Stimulated activated CD4-positive, alpha-beta T cell treated with anti-CD3 and anti-CD28 coated beads, Interleukin-15, amount 100 ng/mL, for 48 hours (primary cell): Measurements from ENCODE around the gene MARCHF3.
"Not testable (repeated sequence)": the region's sequence is repeated elsewhere in the genome, so short reads cannot be mapped to it uniquely, and the experiment has no call there.

Experiments
- DNase-seq, 2 donors: peaks; one replicate each; pipeline ENCODE4 v3.0.0-alpha.2; 2020; ENCODE audit warnings: low read depth in 2 of 2

MARCHF3 gene

DNA sequence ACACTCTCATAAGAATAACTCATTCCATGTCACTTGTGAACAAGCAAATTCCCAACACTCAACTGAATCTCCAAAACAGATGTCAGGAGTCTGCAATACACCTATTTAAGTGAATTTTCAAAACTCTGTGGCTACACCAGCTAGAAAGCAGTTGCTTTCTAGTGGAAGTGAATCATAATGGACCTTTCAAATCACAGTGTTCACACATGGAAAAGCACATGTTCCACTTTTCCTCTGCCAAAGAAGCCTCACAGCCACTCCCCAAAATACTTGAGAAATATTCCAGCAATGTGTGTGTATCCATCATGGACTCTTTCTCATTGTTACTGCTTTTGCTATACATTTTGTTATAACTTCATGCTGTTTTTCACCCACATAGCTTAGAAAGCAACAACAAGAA, 17.4 kb downstream of the MARCHF3 start:
- no peak for DNase-seq

DNA sequence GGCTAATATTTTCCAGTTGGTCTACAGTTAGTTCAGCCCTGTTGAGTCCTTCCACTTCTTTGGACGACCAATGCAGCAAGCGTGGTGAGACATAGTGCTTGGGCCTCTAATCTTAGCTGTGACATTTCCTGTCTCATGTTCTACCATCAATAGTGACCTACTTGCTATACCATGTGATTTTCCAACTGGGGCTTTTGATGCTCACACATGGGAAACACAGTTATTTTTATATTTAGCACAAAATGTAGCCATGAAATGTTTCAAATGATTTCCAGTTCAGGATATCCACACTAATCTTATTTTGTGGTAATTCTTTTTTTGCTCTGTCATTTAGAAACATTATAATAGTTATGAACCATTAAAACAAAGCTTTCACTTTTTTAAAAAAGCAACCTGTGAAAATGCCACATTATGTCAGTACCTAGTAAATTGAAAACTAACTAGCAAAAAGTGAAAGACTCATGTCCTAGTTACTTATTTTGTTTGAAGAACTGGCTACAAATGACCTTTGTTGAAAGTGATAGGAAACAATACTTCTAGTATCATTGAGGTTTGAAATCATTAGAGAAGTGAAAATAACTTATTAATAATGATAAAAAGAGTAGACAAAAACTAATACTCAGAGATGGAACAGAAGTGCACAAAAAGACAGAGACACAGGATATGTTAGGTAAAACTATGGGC, 18.3 kb downstream of the MARCHF3 start:
- DNase-seq = no peak

DNA sequence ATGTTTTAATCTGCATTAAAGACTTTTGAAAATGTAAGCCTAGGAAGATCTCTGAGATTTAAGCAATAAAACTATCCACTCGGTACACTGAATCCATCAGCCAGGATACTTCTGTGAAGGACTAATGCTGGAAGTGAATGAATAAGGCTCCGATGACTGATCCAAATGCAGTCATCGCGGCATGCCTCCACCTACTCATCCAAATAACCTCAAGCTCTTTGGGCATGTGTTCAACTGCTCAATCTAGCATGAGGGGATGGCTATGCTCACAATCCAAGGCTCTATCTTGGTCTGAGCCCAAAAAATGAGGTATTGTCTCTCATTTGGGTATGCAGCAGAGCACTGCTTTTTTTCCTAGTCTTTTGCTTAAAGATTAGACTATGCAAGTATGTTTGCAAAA, 19.2 kb downstream of the MARCHF3 start:
- no peak for DNase-seq

DNA sequence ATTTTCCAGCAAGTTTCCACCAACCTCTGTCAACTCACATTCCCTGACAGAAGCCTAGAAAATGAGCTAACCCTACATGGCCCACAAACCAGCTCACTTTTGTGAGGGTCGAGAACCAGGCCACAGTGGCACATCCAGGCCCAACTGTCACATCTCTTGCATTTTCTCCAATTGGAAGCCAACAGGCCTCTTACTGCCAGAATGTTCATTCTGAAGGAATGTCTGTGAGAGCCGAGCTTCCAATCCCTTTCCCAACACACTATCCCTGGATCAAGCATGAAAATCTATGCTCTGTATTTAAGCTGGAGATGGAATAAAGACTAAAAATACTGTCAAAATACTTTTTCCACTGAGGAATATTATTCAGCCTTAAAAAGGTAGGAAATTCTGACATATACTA, 20.0 kb downstream of the MARCHF3 start:
- DNase-seq = no peak

DNA sequence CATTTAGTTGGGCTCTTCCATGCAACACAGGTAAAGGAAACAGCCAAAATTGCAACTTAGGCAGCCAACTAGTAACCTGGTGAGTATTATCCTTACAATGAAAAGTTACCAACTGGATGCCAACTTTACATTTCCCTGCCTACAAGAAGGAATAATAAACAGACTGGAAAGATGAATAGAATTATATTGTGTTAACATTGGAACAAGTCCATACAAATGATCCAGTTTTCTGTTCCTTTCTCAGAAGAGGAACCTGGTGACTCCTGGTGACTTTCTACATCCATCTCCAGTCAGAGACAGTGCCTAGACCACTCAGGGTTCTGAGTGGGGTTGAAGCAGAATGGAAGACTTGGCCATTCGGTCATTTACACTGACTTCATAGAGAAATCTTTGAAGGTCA, 20.6 kb downstream of the MARCHF3 start:
- no peak for DNase-seq

DNA sequence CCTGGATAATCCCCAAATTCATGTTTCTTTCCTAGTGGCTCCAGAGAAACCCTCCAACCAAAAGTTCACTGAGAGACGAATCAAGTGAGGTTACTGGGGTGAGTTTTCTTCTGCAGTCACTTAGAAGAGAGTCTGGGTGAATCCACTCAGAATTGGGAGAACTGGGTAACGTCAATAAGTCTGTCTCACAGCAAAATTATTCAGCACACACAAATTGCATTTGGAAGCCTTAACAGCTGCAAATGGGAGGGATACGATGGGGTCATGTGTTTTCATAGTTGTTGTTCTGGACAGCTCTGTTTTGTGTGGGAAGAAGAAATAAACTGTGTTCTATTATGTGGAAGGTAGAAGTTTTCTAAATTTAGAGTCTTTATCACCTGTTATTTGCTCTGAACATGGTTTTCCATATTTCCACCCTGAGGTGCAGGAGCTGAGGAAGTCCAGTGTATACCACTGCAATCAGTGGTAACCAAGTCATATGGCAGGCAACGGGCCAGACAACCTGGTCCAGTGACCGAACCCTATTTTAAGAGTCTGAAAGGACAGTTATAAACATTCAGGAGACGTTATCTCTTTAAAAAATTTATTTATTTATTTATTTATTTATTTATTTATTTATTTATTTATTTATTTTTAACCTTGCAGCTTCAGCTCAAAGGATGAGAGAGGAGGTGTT, 21.9 kb downstream of the MARCHF3 start:
- DNase-seq = no peak

DNA sequence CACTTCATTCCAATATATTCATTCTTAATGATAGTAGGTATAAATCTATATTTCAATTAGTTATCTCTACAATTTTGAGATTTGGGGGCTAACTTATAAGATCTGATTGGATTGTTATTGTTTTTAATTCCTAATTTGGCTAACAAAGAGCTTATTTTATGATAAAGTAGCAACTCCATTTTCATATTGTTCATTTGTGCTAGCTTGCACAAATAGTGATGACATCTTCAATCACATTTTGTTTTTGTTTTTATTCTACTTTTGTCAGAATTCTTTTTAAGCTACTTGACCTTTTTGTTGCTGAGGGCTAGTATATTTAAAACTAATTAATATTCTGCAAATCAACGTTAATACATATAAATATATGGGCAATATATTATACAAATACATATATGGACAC, 22.8 kb downstream of the MARCHF3 start:
- no peak for DNase-seq

DNA sequence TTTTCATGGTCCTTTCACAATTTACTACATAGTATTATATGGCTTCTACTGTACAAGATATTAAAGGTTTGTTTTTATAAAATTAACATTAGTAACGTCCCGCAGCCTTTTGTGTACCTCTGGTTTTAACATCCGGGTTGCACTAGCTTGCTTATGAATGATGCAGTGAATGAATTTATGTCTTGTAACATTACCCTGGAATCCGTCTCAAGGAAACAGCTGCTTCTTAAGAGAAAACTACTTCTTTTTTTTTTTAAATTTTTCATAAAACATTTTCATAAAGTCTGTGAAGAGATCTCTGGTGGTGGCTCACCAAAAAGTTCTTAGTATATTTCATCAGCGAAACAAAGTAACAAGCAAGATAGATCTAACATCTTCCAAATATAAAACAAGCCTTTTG, 23.6 kb downstream of the MARCHF3 start:
- no peak for DNase-seq

DNA sequence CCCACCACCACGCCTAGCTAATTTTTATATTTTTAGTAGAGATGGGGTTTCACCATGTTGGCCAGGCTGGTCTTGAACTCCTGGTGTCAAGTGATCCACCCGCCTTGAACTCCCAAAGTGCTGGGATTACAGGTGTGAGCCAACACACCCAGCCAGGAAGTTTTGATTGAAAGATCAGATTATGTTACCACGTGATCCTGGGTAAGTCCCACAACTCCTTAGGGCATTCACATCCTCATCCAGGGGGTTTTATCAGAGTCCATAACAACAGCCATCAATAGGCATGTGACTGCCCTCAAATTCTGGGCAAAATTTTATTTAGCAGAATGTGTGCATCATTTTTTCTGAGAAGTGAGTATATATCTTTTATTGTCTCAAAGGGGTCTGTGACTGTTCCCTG, 25.1 kb downstream of the MARCHF3 start:
- not testable (repeated sequence) for DNase-seq

DNA sequence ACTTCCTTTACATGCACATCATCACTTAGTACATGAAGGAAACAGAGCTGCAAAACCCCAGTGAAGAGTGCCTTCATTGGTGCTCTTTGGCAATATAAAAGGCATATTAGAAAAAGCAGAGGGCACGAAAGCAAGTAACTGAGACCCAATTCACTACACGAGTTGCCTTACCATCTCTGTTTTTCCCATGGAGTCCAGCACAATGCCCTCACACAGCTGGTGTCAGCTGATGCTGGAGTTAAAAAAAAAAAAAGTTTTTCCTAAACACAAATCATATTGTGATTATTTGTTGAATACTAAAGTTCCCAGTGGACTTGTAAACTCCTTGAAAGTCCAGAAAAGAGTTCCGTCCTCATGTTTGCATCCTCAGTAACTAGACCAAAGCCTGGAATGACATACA, 25.6 kb downstream of the MARCHF3 start:
- no peak for DNase-seq

DNA sequence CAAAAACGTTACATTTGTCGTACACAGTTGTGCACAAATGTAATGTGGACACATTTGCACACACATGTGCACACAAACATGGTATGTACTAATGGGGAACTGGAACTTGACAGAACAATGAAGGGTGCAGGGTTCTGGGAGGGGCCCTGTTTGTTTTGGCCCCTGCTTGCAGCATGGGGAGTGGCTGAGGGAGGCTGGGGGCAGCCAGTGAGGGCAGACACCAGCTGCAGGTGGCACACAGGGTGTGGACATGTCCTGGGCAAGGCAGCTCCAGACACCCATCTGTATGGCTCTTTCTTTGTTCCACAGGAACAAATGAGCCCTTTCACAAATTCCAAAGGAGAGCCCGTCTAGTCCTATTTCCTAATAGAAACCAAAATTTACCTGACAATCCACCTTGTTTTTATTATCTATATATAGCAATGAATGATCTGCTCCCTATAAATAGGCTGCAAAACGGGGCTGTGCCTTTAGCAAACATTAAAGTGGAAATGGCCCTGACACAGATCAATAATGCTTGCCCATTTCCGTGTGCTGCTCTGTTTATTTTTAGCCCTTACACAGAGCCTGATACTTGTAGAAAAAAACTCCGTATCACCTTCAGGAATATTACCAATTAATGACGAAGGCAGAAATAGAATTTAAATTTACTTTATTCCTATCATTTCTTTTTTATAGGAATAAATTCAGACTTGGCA, 26.4 kb downstream of the MARCHF3 start:
- DNase-seq = no peak

DNA sequence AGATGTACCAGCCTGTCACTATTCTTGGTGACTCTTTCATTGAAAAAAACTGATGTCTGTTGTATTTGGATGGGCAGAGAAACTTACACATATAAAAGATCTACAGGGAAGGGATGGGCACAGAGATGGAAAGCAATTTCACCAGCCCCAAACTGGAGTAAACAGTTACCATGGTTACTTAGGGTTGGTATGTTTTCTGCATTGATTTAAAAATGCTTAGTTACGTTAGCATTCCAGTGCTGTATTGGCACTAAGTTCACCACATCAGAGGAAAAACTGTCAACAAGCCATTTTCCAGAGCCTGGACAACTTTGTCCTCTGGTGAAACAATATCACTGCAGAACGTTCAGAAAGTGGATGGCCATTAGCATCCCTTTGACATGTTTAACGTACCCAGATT, 28.0 kb downstream of the MARCHF3 start:
- no peak for DNase-seq

DNA sequence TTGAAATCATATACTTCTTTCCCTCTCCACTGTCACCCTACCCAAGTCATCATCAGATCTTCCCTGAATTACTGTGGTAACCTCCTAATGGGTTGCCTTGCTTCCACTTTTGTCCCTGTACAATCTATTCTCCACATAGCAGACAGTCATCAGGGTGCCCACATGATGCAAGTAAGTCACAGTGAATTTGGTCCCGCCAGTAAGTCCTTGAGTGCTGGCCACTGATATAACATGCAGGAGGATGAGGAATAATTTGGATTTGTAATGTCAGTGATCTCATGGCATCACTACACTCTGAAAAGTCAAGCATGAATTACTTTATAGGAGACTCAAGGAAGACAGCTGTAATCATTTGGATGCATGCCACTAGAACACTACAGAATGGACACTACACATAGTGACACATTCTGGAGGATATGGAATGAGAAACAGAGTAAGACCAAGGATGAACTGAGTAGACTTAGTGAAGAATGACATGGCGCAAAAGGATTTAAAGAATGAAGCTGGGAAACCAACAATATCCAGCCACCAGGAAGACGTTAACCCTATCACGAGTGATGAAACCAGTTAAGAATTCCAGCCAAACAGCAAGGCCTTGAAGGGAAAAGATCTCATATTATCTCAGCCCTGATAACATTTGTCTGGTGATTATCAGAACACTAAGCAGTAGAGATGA, 28.6 kb downstream of the MARCHF3 start:
- DNase-seq = no peak

DNA sequence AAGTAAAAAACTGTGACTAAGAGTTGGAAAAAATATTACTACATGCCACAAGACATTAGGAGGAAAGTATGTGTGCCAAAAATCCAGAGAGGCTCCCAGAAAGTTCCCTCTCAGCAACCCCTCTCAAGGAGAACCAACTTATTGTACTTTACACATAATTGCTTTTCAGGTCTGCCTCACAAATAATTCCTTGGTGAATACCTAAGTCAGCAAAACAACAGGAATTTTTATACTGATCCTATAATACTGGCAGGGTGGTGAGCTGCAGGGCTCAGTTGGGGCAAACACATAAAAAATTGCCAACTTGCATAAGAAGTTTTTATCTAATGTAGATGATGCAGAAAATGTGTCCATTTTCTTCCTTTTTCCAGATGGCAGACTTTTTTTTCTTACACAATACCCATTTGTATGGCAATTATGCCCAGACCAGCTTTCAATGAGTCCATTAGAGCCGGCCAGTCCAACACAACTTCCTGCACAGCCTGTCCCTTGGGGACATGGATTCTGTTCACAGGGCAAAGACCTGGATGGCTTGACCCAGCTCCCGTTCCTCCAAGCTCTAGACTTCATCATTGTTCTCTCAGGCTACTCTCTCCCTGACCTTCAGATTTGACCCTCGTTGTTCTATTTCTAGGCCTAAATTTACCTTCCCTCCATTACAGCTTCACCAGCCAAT, 31.3 kb downstream of the MARCHF3 start:
- no peak for DNase-seq

DNA sequence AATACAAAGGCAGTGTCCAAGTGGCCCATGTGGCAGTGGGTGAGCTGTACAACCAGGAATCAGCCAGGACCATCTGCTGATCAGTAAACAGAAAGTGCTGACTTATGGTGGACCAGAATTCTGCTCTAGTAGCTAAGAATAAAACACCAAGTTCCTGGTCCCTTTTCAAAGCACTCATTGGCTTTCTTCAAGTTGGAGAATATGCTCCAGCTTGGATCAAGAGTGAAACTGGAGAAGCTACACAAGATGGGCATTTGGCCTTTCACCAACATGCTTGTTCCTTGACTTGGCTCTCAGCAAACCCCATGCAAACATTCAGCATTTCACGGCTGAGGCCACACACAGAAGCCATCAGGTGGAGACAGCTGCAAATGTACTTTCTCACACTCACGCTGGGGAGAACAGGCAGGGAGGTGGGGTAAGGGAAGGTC, 32.1 kb downstream of the MARCHF3 start:
- no peak for DNase-seq

DNA sequence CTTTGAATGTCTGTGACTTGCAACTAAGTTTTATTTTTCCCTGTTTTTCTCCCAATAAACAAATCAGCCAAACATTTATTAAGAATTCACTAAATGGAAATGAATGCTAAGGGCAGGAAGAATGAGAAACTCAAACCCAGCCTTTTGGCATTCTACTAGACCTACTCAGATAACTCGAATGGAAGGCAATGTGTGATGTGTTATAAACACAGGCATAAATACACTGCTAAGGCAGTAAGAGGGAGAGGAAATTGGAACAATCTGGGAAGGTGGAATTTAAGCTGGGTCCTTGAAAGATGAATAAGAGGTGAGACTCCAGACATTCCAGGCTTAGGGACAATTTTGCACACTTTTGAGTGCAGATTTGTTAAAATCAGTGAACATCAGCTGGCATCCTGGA, 34.7 kb downstream of the MARCHF3 start:
- no peak for DNase-seq

DNA sequence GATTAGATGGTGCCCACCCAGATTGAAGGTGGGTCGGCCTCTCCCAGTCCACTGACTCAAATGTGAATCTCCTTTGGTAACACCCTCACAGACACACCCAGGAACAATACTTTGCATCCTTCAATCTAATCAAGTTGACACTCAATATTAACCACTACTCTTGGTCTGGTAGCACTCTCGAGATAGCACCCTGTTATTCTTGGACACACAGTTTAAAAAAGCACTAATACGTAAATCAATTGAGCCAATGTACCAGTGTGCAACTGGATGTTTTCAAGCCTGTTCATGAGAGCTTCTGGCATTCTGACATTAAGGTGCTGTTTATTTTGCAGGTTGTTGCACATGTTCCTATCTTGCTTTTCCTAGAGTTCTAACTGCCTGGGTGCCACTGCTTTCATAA, 35.3 kb downstream of the MARCHF3 start:
- DNase-seq = no peak

DNA sequence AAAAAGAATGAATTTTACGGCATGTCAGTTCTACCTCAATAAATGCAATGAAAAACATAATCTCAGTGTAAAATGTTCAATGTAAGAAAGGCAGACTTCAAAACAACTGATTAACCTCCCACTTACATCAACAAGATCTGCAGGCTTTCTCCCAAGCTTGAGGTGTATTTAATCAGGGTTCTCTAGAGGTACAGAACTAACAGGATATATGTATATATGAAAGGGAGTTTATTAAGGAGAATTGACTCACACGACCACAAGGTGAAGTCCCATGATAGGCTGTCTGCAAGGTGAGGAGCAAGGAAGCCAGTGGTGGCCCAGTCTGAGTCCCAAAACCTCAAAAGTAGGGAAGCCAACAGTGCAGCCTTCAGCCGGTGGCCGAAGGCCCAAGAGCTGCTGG, 35.9 kb downstream of the MARCHF3 start:
- DNase-seq = no peak

DNA sequence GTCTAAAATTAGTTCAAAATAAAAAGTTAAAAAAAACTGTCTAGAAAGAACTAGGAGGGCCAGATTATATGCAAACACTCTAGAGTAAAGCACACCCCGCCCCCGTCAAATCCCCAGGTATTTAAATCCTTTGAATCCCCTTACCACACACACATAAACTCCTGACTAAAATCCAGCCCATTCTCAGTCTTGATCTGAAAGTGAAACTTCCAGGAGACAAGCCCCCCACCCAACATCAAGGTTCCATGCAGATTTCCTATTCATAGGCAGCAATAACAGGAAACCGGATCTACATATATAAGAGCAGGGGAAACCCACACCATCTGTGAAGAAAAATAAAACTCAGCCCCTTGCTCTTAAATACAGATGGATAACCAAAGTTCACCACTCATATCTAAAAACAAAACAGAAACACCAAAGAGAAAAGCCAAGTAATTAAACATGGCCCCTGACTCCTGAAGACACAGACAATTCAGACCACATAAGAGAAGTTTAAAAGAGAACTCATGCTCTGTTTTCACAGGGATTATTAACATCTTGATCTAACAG, 42.3 kb downstream of the MARCHF3 start:
- peak in 1 of 2 donors; percentile 12 for DNase-seq

DNA sequence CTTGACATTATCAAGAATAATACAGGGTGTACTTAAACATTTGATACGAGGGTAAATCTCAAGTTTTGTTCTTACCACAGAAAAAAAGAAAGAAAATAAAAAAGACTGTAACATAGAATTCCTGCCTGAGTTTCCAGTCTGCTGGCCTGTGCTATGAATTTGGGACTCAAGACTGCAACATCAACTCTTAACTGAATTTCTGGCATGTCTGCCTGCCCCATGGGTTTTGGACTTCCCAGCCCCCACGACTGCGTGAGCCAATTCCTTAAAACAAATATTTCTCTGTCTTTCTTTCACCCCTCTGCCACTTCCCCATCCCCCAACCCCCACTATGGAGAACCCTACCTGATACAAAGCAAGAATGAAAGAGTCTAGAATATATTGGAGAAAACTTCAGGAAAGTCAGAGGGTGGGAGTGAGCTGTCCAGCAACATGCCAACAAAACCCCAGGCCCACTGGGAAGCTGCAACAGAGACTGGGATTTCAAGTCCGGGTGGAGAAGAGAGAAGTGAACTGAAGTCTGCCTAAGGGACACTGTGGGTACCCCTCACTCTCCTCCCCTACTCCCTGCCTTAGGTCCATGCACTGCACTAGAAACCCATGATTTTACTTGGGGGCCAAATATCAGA, 43.0 kb downstream of the MARCHF3 start:
- DNase-seq = no peak

DNA sequence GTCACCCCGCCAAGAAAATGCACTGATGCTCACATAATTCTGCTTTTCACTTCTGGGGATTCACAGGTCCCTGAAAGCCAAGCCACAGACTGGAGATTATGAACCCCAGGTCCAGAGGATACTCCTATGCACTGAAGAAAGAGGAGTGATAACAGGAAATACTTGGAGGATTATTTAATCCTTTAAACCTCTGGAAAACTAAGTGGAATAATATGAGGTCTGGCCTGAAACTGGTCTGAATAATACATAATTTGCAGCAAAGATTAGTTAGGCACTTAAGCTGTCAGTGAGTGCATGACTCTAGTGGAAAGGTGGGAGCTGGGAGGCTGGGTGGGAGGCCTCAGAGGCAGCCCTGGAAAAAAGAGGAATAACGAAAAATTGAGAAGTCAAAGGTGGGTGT, 45.7 kb downstream of the MARCHF3 start:
- no peak for DNase-seq
